HG02840 (cell line): Measurements from ENCODE around the gene RNF222.

Experiments used
- ATAC-seq: cut with Tn5 transposase; IDR thresholded peaks from one replicate; pipeline ENCODE4 v1.9.1; 2021; ENCODE audit warnings: mild to moderate bottlenecking, moderate library complexity, moderate number of reproducible peaks; ENCODE audit not compliant: unreplicated experiment, low FRiP score

RNF222 gene, protein sequence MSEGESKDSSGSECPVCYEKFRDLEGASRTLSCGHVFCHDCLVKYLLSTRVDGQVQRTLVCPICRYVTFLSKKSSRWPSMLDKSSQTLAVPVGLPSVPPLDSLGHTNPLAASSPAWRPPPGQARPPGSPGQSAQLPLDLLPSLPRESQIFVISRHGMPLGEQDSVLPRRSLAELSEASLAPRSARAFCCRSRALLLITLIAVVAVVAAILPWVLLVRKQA

DNA sequence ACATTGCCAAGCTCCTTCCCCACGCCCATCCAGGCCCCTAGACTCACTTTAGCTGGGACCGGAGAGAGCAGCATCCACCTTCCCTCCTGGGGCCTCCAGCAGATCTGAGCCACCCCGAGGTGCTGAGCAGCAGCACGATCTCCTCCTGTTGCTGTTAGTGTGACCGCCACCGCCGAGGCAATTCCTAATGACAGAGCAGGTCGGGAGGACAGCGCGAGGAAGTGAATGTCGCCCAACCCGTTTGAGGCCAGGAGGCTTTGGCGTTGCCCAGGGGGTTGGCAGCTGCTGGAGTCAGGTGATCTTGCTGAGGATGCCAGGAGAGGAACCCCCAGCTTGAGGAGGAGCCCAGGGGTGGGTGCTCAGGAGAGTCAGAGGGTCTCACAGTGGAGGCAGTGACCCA, at the start of gene RNF222:
TSS of gene RNF222 (minus strand) at position 192 of the 400 bp plus-strand sequence. CDS start 4,366 bp downstream, outside the sequence.
- no peak for ATAC-seq

DNA sequence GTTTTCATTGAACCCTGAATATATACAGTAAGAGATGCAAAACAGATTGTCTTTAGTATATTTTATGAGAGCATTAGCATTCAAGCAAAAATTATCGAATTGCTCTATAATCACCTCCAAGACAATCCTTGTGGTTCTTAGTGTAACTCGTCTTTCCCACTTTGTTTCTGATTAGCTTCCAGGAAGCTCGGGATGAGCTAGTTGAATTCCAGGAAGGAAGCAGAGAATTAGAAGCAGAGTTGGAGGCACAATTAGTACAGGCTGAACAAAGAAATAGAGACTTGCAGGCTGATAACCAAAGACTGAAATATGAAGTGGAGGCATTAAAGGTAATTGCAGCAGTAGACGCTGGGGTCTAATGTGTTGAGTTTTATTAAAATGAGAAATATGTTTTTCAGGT, 47.9 kb upstream of the RNF222 start:
- ATAC-seq: no peak

DNA sequence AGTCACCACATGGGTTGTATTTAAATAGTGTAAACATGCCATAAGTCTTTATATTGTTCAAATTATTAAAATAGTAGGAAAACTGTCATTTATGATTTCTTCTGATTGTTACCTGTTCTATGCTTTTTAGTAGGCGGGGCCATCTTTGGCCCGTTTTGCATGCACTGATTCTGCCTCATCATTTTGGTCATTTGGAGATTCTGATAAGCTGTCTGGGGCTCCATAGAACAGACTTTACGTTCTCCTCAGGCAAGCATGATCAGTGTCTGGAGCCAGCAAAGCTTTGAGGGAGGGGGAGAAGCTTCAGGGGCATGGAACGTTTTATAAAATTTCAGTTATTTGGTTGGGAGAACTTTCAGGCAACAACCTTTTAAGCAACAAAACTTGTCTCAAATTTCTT, 46.9 kb upstream of the RNF222 start:
- no peak for ATAC-seq

DNA sequence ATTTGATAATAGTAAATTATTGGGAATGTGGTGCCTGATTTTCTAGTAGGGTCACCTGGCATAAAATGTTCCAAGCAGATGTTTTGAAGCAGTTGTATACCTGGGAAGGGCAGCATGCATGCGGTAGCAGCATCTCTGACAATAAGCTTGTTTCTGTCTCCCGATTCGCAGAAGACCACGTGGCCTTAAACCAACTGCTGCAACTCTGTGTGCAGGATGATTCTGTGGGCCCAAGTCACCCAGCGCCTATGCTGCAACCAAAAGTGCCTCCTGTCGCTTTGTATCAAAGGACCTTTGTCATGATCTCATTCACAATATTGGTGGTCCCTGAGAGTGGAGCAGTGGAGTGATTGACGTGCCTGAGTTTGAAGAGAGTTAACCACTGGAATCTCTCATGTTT, 46.1 kb upstream of the RNF222 start:
- no peak for ATAC-seq

DNA sequence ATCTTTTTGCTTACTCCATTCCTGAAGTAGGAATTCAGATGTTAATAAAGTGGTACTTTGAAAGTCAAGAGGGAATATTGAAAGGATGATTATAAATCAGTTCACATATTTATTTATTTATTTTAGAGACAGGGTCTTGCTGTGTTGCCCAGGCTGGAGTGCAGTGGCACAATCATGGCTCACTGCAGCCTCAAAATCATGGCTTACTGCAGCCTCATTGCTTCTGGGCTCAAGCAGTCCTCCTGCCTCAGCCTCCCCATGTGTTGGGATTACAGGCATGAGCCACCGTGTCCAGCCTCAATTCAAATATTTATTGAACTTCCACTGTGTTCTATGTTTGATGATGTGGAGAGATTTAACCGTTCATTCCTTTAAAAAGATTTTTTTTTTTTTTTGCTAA, 44.7 kb upstream of the RNF222 start:
- ATAC-seq: no peak

DNA sequence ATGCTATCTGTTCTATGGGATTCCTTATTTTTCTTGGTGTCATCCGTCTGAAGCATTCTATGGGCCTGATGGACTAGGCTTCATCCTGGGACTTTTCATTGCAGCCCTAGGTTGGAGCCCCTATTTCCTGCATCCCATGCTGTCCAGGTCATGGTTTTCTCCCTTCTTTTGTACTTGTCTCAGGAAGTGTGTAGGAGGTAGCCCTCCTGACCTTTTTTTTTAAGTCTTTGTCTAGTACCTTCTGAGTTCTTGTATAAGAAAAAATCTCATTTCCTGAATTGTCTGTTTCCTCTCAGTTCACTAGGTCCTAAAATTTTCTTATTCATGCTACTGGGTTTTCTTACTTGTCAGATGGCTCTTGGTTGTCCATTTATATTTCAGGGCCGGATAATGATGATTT, 44.1 kb upstream of the RNF222 start:
- ATAC-seq: no peak

DNA sequence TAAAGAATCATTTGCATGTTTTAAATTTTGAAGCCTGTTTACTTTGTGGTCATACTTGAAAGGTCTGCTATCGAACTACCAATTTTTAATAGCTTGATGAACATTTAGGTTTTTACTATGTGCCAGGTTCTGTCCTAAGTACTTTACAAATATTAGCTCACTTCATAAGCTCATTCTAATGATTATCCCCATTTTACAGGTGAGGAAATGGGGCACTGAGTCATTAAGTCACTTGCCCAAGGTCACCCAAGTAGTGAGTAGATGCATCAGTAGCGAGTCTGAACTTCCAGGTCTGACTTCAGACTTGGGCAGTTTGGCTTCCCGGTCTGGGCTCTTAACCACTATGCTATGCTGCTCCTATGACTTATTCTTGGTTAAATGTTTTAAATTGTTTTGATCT, 42.1 kb upstream of the RNF222 start:
- ATAC-seq: no peak

DNA sequence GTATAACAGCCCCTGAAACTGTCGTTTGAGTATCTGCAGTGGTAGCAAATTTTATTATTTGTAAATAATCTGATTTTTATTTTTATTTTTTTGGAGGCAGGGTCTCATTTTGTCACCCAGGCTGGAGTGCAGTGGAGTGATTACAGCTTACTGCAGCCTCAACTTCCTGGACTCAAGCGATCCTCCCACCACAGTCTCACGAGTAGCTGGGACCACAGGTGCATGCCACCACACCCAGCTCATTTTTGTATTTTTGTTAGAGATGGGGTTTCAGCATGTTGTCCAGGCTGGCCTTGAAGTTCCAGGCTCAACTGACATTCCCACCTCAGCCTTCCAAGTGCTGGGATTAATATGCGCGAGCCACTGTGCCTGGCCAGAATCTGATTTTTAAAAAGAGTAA, 40.8 kb upstream of the RNF222 start:
- ATAC-seq: no peak

DNA sequence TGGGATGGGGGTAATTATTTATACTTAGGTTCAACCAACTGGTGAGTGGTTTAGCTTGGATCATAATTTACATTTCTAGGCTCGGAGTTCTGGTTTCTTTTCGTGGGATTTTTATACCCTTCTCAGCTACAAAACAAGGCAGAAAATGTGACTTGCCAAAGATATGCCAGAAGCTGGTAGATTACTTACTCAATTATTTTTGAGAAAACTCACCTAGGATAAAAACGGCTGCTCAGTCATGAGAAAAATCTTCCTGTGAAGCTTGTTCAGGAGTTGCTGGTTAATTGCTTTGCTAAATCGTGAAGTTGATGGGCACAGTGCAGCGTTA, 39.2 kb upstream of the RNF222 start:
- no peak for ATAC-seq

DNA sequence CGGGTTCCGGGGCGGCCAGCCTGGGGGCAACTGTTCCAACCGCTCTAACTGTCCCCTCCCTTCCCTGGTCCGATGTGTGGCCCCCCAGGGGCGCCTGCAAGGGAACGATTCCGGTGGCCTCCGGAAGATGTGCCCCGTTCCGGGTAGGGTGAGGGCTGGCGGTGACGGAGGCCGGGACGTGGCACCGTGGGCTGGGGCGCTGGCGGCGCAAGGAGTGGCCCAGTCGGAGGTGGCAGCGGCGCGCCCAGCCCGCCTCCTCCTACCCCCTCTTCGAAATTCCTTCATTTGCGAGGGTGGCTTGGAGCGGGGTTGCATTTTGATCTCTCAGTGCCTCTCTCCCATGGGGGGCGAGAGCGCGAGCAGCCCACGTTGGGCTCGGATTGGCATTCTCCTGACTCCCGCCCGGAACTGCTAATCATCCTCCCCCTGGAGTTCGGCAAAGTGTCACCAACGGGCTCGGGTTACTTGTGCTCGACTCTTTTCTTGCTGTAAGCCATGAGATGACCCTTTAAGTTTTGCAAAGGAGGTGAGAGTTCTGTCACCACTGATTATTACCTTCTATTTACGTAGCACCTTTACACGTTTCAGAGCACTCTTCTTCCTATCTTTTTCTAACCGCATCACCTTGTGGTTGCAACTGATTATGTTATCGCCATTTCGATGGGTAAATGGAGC, 38.7 kb upstream of the RNF222 start:
- ATAC-seq: peak; percentile 48

DNA sequence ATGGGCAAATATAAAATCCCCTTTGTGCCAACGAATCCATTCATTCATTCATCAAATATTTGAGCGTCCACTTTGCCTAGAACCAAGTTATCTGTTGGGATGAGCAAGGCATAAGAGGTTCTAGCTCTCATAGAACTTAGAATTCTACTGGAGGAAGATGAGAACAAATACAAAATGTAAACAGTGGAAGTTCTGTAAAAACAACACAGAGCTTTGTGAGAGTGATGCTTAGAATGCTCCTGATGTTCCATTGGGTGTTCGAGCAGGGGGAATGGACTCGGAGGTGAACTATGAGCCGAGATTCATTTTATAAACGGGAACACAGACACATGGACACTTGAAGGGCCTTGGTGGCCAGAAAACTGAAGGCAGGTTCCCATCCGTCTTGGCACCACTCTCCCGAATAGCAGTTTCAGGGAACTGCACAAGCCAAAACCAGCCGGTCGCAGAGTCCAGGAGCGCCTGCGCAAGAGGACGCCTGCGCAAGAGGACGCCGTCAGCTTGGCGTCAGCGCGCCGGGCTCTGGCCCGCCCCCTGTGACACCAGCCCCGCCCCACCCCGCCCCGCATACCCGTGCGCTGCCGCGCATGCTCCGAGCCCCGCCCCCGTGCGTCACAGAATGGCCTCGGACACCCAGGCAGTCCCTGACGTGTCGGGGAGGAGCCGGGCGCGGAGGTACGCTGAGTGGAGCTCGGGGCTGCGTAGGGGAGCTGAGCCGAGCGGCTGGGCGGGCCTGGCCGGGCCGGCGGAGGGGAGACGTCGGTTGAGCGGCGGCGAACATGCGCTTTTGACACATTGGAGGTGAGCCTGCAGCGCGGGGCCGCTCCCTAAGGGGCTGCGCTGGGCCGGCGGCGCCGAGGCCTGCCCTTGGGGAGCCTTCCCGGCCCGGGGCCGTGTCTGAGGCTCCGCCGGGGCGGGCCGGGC, 37.9 kb upstream of the RNF222 start, which contains the start of gene NDEL1:
TSS of gene NDEL1 (plus strand) at position 640 of the 924 bp plus-strand sequence. CDS start 8,388 bp downstream, outside the sequence.
- peak; percentile 94 for ATAC-seq

DNA sequence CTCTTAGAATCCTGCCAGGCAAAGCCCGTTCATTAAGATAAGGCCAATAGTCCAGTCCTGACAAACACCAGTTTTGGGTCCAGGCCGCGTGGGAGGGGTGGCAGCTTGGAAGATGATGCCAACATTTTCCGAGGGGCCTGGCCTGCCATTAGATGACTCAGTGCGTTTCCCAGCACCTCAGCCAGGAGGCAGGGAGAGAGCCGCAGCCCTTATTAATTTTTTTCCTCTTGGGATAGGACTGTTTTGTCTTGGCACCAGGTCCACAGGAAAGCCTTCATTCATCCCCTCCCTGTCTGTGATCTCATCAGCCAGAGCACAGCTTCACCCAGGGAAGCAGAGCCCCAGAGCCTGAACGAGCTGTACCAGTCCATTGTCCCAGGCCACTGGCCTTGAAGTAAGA, 33.3 kb upstream of the RNF222 start:
- ATAC-seq: no peak

DNA sequence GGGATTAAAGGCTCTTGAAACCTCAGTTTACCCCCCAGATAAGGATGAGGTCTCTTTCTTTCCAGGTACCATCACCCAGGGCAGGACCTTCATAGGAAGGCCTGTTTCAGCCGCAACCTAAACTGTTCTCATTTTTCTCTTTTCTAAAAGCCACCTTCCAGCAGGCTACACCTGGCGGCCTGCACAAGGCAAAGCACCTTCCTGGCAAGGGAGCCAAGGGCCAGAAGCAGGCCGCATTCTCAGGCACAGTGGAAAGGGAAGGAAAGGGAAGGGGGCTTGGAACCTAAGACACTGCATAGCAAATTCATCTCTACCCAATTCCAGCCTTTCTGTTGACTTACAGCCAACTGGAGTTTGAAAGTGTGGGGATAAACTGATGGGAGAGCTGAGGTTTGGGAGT, 29.2 kb upstream of the RNF222 start:
- ATAC-seq: no peak

DNA sequence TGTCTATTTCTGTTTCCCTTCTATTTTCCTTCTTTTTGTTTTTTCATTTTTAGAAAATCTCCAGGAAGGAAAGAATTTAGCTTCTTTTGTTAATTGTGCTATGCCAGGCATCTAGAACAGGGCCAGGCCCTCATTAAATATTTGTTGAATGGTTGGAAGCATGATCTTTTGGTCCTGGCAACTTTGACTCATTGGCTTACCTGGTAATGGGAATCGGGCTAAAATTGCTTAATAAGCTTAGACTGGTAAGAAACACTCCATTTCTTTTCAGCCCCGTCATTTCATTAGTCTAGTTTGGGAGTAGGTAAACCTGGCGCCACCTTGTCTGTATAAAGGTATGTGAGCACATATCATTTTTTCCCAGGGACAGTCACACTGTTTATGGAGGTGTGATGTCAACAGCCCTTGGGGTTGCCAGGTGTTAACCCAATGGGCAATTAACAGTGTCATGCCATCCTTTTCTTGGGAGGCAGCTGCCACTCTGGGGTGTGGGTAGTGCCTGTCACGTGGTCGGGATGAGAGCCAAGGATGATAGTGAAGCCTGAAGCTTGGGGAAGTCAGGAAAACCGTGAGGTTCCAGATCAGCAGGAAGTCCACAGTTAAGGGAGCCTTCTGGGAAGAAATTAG, 28.6 kb upstream of the RNF222 start:
- ATAC-seq: no peak

DNA sequence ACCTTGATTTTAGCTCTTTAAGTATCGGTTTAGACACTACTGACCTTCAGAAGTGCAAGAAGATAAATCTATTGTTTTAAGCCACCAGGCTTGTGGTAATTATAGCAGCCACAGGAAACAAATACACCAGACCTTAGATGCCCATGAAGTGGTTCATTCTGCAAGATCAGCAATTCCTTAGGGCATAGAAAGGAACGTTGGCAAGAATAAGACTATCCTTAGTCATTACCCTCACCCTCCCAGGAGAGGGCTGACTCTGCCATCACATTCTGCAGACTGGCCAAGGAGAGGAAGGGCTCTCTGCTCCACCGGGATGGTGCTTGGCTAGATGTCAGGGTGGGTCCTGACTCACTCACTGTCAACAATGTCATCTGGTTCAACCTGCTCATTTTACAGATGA, 23.9 kb upstream of the RNF222 start:
- ATAC-seq: no peak

DNA sequence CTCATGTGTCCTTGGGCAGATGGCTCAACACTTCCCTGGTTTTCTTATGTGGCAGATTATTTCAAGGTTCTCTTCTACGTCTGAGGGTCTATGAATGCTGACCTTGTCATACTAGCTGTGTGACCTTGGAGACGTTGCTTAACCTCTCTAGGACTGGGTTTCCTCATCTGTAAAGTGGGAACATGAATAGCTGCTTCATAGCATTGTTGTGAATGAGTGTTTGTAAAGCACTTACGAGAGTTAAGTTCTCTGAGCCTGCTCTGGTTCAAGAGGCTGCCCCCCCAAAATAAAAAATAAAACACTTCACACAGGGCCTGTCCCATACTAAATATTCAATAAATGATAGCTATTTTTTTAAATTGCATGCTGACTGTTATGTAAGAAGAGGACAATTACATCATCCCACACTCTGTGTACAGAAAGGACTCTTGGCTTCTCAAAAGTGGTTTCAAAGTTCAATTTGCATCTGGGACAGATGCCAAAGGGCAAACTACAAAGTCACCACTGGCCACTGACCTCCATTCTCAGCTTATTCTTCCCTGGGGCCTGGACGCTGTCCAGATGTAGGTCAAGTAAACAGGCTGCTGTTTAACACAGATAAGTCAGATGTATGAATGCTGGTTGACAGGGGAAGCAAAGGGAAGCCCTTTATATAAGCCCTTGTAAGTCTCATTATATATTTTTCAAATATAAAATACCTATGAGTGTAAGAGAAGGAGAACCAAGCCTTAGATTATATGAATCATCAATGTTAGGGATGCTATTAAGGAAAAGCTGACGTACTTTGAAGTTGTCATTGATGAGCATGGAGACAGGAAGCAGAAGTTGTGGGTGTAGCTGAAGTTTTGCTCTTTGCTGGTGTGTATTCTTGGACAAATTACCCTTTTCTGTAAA, 22.7 kb upstream of the RNF222 start:
- ATAC-seq: no peak

DNA sequence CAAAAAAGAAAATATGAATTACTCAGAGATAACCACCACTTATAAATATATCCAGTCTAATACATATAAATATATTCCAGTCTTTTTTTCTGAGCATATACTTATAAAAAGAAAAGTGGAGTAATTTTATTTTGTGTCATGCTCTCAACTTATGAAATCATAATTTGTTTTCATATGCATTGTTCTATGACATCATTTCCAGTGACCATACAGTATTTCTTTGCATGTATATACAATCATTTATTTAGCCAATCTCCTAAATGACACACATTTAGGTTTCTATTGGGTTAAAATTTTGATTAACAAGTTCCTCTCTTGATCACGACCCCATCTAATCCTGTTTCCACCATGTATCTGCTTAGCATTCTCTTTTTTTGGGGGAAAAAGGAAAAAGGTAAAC, 21.7 kb upstream of the RNF222 start:
- ATAC-seq: no peak

DNA sequence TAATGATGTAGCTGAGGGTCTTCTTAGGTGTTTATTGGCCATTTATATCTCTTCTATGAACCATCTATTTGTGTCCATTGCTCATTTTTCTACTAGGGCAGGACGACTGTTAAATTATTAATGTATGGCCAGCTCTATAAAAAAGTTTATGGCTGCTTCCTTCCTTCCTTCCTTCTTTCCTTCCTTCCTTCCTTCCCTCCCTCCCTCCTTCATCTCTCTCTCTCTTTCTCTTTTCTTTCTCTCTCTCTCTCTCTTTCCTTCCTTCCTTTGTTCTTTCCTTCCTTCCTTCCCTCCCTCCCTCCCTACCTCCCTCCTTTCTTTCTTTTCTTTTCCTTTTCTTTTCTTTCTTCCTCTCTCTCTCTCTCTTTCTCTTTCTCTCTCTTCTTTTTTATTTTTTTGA, 20.8 kb upstream of the RNF222 start:
- no peak for ATAC-seq

DNA sequence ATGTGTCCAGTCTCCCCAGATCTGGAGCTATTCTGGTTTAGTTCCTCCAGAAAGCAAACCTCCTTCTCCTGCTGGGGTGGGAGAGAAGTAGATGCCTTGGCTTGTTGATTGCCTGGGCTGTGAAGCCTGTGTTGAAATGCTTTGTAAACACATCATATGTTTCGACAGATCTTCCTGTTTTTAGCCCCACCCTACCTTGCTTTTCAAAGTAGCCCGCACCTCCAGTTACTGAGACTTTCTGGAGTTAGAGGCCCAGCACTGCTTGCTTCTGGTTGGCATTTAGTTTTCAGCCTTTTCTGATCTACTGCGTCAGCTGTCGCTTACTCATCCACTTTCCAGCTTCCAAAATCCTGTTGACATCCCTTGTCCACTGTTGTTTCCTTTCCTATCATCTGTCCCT, 20.2 kb upstream of the RNF222 start:
- ATAC-seq: no peak

DNA sequence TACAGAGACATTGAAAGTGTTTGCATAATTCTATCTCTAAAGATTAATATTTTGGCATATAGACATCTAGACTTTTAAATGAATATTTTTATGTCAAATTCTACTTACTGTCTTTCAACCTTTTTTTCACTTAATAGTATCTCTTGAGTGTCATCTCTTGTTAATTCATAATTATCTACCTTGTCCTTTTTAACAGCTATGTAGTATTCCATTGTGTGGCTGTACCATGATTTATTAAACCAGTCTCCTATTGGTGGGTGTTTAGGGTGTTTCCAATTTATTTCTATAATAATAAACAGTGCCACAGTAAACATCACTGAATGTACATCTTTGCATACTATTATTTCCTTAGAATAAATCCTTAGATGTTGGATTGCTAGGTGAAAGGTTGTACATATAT, 16.3 kb upstream of the RNF222 start:
- ATAC-seq: no peak
